ENCODE data around the gene SYNC.
"Not testable (repeated sequence)": the region's sequence is repeated elsewhere in the genome, so short reads cannot be mapped to it uniquely, and the experiment has no call there.

SYNC gene

GRCh38 chr1:32647308-32648134 is 55.0 kb downstream of the SYNC start:
- DNase-seq (ENCODE audit: extremely low read depth in 1 of 2, low read depth in 1 of 2): no peak

GRCh38 chr1:32644426-32644825 is 58.1 kb downstream of the SYNC start:
- no peak for DNase-seq (ENCODE audit: extremely low read depth in 1 of 2, low read depth in 1 of 2)

GRCh38 chr1:32642292-32642827 is 60.2 kb downstream of the SYNC start:
- not testable (repeated sequence) for DNase-seq (ENCODE audit: extremely low read depth in 1 of 2, low read depth in 1 of 2)

GRCh38 chr1:32639489-32640075 is 63.0 kb downstream of the SYNC start:
- DNase-seq (ENCODE audit: extremely low read depth in 1 of 2, low read depth in 1 of 2): no peak

GRCh38 chr1:32636914-32637645 is 65.5 kb downstream of the SYNC start:
- DNase-seq (ENCODE audit: extremely low read depth in 1 of 2, low read depth in 1 of 2): no peak

GRCh38 chr1:32635508-32636277 is 66.9 kb downstream of the SYNC start:
- DNase-seq (ENCODE audit: extremely low read depth in 1 of 2, low read depth in 1 of 2): no peak

GRCh38 chr1:32632829-32633228 is 69.7 kb downstream of the SYNC start:
- no peak for DNase-seq (ENCODE audit: extremely low read depth in 1 of 2, low read depth in 1 of 2)

GRCh38 chr1:32630173-32630572 is 72.4 kb downstream of the SYNC start:
- DNase-seq (ENCODE audit: extremely low read depth in 1 of 2, low read depth in 1 of 2): not testable (repeated sequence)

All from activated CD8-positive, alpha-beta memory T cell treated with anti-CD3 and anti-CD28 coated beads for 1 hour (primary cell).